Measurements from ENCODE around the gene SYMPK.

The SYMPK gene

GRCh38 chr19:45866400-45867176, 3.6 kb upstream of the SYMPK start:
- peaks cover 9% of the 10 kb centered on the region for H3K36me3 Mint-ChIP-seq
- no peaks in the 10 kb centered on the region for H3K9me3 Mint-ChIP-seq
- H3K27ac Mint-ChIP-seq, result no peak overlapping the region
- H3K27me3 Mint-ChIP-seq, result peaks cover 63% of the 10 kb centered on the region
- no peak for DNase-seq
- H3K4me3 Mint-ChIP-seq, result no peak overlapping the region
- CTCF ChIA-PET, result interaction anchor here (6.0 kb wide), 1 partner anchor 18 kb away, joined by 58 read pairs; the partner anchor contains the start of gene IRF2BP1
- H3K4me1 Mint-ChIP-seq, result peaks cover 28% of the 10 kb centered on the region

- peaks cover 59% of the 10 kb centered on the region for H3K27me3 Mint-ChIP-seq
- no peaks in the 10 kb centered on the region for H3K9me3 Mint-ChIP-seq
- no peak for DNase-seq
- H3K4me3 Mint-ChIP-seq, result no peak overlapping the region
- CTCF ChIA-PET, result interaction anchor here (6.0 kb wide), 1 partner anchor 19 kb away, joined by 58 read pairs; the partner anchor contains the start of gene IRF2BP1
- peaks cover 10% of the 10 kb centered on the region for H3K36me3 Mint-ChIP-seq
- H3K4me1 Mint-ChIP-seq, result peaks cover 36% of the 10 kb centered on the region
- no peak overlapping the region for H3K27ac Mint-ChIP-seq
These were observed 2.5 kb upstream of the SYMPK start for GRCh38 chr19:45865269-45865948.

GRCh38 chr19:45864629-45865082, 1.7 kb upstream of the SYMPK start:
- Mint-ChIP-seq H3K27ac (no peak overlapping the region), H3K36me3 (peaks cover 10% of the 10 kb centered on the region), H3K4me1 (peaks cover 36% of the 10 kb centered on the region), H3K9me3 (no peaks in the 10 kb centered on the region), H3K4me3 (peak overlapping the region; percentile 21), H3K27me3 (peaks cover 57% of the 10 kb centered on the region)
- CTCF ChIA-PET, result interaction anchor here (2.1 to 6.0 kb wide), 3 partner anchors 20 to 96 kb away, joined by 6 to 58 read pairs (median 10); partner anchors contain the start of genes IRF2BP1, MYPOP and SIX5
- DNase-seq, result no peak

- CTCF ChIA-PET, result interaction anchor here (0.8 to 6.0 kb wide), 8 partner anchors 20 to 214 kb away, joined by 3 to 58 read pairs (median 6); partner anchors contain the start of genes IRF2BP1, MYPOP and SIX5
- Mint-ChIP-seq H3K9me3 (no peaks in the 10 kb centered on the region), H3K36me3 (peaks cover 10% of the 10 kb centered on the region), H3K4me3 (peak within 1 kb of the TSS; percentile 94), H3K27ac (peak within 1 kb of the TSS; percentile 94), H3K27me3 (peaks cover 57% of the 10 kb centered on the region), H3K4me1 (peaks cover 36% of the 10 kb centered on the region)
- peak; percentile 68 for DNase-seq
These were observed 1.1 kb upstream of the SYMPK start, which contains the start of gene FOXA3 for GRCh38 chr19:45863840-45864628. Gene FOXA3 (plus strand): TSS chr19:45864326. CDS start chr19:45864457, 131 bp downstream.

- Mint-ChIP-seq H3K36me3 (peaks cover 10% of the 10 kb centered on the region), H3K27me3 (peaks cover 54% of the 10 kb centered on the region), H3K27ac (peak overlapping the region; percentile 94), H3K4me3 (peak overlapping the region; percentile 94), H3K9me3 (no peaks in the 10 kb centered on the region), H3K4me1 (peaks cover 36% of the 10 kb centered on the region)
- DNase-seq, result no peak
- CTCF ChIA-PET, result interaction anchor here (0.7 to 6.0 kb wide), 10 partner anchors 8 to 215 kb away, joined by 3 to 58 read pairs (median 4); partner anchors contain the start of genes IRF2BP1, MYPOP and SIX5
These were observed 440 bp upstream of the SYMPK start for GRCh38 chr19:45863335-45863839.

GRCh38 chr19:45862271-45862563, 730 bp downstream of the SYMPK start:
- peaks cover 43% of the 10 kb centered on the region for H3K27me3 Mint-ChIP-seq
- peak overlapping the region; percentile 94 for H3K27ac Mint-ChIP-seq
- no peak for DNase-seq
- H3K4me1 Mint-ChIP-seq, result peaks cover 40% of the 10 kb centered on the region
- CTCF ChIA-PET, result interaction anchor here (1.9 to 6.0 kb wide), 2 partner anchors 22 to 45 kb away, joined by 7 to 58 read pairs; partner anchors contain the start of gene IRF2BP1
- H3K9me3 Mint-ChIP-seq, result no peaks in the 10 kb centered on the region
- H3K4me3 Mint-ChIP-seq, result peak overlapping the region; percentile 94
- peaks cover 14% of the 10 kb centered on the region for H3K36me3 Mint-ChIP-seq

- peak overlapping the region; percentile 65 for H3K27ac Mint-ChIP-seq
- CTCF ChIA-PET, result no interaction called here
- no peaks in the 10 kb centered on the region for H3K9me3 Mint-ChIP-seq
- H3K36me3 Mint-ChIP-seq, result peaks cover 14% of the 10 kb centered on the region
- H3K27me3 Mint-ChIP-seq, result peaks cover 26% of the 10 kb centered on the region
- peaks cover 40% of the 10 kb centered on the region for H3K4me1 Mint-ChIP-seq
- DNase-seq, result no peak
- no peak overlapping the region for H3K4me3 Mint-ChIP-seq
These were observed 2.3 kb downstream of the SYMPK start for GRCh38 chr19:45860359-45861259.

- Mint-ChIP-seq H3K27ac (no peak overlapping the region), H3K9me3 (no peaks in the 10 kb centered on the region), H3K27me3 (no peaks in the 10 kb centered on the region), H3K4me3 (no peak overlapping the region), H3K4me1 (peaks cover 4% of the 10 kb centered on the region), H3K36me3 (peaks cover 31% of the 10 kb centered on the region)
- DNase-seq, result no peak
- CTCF ChIA-PET, result interaction anchor here (0.8 kb wide), 1 partner anchor 54 kb away, joined by 3 read pairs; no protein-coding TSS in a partner anchor
These were observed 8.7 kb downstream of the SYMPK start for GRCh38 chr19:45854167-45854778.

- CTCF ChIA-PET, result interaction anchor here (0.6 kb wide), 1 partner anchor 36 kb away, joined by 3 read pairs; no protein-coding TSS in a partner anchor
These were observed 10.0 kb downstream of the SYMPK start for GRCh38 chr19:45852983-45853382.

GRCh38 chr19:45852145-45852750, 10.7 kb downstream of the SYMPK start:
- Mint-ChIP-seq H3K27me3 (no peaks in the 10 kb centered on the region), H3K9me3 (no peaks in the 10 kb centered on the region), H3K27ac (no peak overlapping the region), H3K4me3 (no peak overlapping the region), H3K36me3 (peaks cover 40% of the 10 kb centered on the region), H3K4me1 (no peaks in the 10 kb centered on the region)
- CTCF ChIA-PET, result no interaction called here
- DNase-seq, result no peak

More at GRCh38 chr19:45852983-45853382, 10.0 kb downstream of the SYMPK start:
- DNase-seq, result no peak
- no peaks in the 10 kb centered on the region for H3K27me3 Mint-ChIP-seq
- H3K9me3 Mint-ChIP-seq, result no peaks in the 10 kb centered on the region
- no peak overlapping the region for H3K27ac Mint-ChIP-seq
- H3K4me3 Mint-ChIP-seq, result no peak overlapping the region
- peaks cover 33% of the 10 kb centered on the region for H3K36me3 Mint-ChIP-seq
- H3K4me1 Mint-ChIP-seq, result peaks cover under 1% of the 10 kb centered on the region

GRCh38 chr19:45848922-45849321, 14.0 kb downstream of the SYMPK start:
- Mint-ChIP-seq H3K4me3 (no peak overlapping the region), H3K27me3 (no peaks in the 10 kb centered on the region), H3K4me1 (no peaks in the 10 kb centered on the region), H3K9me3 (no peaks in the 10 kb centered on the region), H3K36me3 (peaks cover 52% of the 10 kb centered on the region), H3K27ac (no peak overlapping the region)
- no peak for DNase-seq
- CTCF ChIA-PET, result interaction anchor here (1.1 kb wide), 2 partner anchors 32 to 79 kb away, joined by 3 read pairs; partner anchors contain the start of gene SIX5

- no peak overlapping the region for H3K4me3 Mint-ChIP-seq
- no peaks in the 10 kb centered on the region for H3K4me1 Mint-ChIP-seq
- H3K9me3 Mint-ChIP-seq, result no peaks in the 10 kb centered on the region
- no peaks in the 10 kb centered on the region for H3K27me3 Mint-ChIP-seq
- H3K27ac Mint-ChIP-seq, result no peak overlapping the region
- peaks cover 59% of the 10 kb centered on the region for H3K36me3 Mint-ChIP-seq
- CTCF ChIA-PET, result interaction anchor here (1.2 kb wide), 1 partner anchor 30 kb away, joined by 6 read pairs; no protein-coding TSS in a partner anchor
- no peak for DNase-seq
These were observed 15.3 kb downstream of the SYMPK start for GRCh38 chr19:45847663-45848062.

Measured in activated naive CD4-positive, alpha-beta T cell treated with anti-CD3 and anti-CD28 coated beads, Interleukin-2, amount 10 ng/mL, durations not matched to agents 7 days and 5 days (primary cell).